GM19035 (cell line): ENCODE measurements around the gene PTPRN2.
"Not testable (repeated sequence)": the region's sequence is repeated elsewhere in the genome, so short reads cannot be mapped to it uniquely, and the experiment has no call there.

Experiments
- ATAC-seq: cut with Tn5 transposase; IDR thresholded peaks from one replicate; pipeline ENCODE4 v1.9.1; 2021; ENCODE audit not compliant: unreplicated experiment

PTPRN2 gene

GRCh38 chr7:157743781-157744525 lies 843.7 kb downstream of the PTPRN2 start:
- no peak for ATAC-seq

GRCh38 chr7:157740251-157740798 lies 847.3 kb downstream of the PTPRN2 start:
- ATAC-seq, result no peak

DNA sequence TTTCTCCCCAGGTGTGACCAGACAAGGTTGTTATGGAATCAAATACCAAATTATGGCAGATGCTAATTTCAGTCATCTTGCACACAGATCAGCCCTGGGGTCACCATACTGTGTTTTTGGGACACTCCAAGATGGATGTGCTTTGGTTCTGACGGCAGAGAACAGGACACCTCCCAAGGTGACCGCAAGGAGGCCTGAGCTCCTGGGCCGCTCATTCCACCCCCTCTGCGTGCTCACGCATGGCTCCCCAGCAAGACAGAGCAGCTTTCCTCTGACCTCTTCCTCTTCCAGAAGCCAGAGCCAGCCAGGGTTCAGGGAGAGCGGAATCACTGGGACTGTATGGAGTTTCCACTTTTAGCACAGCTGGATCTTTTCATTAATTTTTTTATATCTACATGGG lies 848.0 kb downstream of the PTPRN2 start:
- no peak for ATAC-seq

DNA sequence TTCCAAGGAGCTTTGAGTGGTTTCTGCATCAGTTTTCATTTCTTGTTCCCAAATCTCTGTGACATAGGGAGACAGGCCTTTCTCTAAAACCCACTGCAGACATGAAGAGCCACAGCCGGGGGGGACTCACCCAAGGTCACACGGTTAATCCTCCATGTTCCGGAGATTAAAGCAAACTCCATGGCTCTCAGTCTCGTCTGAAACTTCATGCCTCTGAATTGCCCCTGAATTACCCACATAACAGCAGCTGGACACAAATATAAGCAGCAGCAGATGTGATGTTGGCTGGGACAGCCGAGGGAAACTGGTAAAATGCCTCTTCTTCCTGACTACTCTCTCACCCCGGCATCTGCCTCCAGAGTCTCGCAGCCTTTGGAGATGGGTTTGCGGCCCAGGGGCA lies 848.6 kb downstream of the PTPRN2 start:
- no peak for ATAC-seq

DNA sequence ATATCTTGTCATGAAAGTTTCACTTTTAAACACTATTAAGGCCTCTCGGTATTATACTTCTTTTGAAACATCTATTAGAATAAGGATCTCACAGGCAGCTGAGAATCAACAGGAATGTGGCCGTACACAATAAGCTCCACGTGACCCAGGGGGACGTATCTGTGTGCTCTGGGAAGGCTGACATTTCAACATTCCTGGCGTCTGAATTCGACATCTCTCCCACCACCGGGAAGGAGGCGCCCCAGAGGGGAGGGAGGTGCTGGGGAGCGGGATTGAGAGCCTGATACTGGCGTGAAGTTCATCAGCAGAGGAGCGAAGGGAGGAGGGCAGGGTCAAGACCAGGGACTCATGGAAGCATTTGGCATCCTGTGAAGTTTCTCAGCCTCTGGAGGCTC lies 849.6 kb downstream of the PTPRN2 start:
- no peak for ATAC-seq

- ATAC-seq, result no peak
Observed at GRCh38 chr7:157737151-157738065, 850.2 kb downstream of the PTPRN2 start.

DNA sequence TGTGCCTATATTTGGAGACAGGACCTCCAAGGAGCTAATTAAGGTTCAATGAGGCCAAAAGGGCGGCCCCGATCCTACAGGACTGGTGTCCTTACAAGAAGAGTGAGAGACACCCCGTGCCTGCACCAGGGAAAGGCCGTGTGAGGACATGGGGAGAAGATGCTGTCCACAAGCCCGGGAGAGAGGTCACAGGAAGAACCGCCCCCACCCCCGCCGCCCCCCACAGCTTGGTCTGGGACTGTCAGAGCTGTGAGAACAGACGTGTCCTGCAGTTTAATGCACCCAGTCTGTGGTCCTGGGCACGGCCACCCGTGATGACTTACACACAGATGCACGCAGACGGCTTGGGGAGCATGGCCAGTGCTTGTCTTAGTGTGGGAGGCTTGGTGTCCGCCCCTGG lies 851.3 kb downstream of the PTPRN2 start:
- no peak for ATAC-seq

DNA sequence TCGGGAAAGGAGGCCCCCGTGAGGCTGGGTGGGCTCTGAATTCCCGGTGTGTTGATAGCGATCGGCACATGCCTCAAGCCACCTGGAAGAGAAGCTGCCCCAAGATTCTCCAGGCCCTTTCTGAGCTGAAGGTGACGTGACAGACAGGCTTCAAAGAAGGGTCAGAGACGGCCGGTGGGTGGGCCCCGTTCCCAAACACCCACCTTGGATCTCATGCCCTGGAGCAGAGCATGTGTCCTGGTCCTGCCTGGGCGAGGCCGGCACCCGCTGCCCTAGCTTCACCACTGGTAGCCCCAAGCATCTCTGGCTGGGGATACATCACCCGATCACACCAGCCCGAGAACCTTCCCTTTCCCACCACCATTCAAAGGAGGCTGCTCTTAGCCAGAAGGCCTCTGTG lies 851.8 kb downstream of the PTPRN2 start:
- ATAC-seq, result no peak

DNA sequence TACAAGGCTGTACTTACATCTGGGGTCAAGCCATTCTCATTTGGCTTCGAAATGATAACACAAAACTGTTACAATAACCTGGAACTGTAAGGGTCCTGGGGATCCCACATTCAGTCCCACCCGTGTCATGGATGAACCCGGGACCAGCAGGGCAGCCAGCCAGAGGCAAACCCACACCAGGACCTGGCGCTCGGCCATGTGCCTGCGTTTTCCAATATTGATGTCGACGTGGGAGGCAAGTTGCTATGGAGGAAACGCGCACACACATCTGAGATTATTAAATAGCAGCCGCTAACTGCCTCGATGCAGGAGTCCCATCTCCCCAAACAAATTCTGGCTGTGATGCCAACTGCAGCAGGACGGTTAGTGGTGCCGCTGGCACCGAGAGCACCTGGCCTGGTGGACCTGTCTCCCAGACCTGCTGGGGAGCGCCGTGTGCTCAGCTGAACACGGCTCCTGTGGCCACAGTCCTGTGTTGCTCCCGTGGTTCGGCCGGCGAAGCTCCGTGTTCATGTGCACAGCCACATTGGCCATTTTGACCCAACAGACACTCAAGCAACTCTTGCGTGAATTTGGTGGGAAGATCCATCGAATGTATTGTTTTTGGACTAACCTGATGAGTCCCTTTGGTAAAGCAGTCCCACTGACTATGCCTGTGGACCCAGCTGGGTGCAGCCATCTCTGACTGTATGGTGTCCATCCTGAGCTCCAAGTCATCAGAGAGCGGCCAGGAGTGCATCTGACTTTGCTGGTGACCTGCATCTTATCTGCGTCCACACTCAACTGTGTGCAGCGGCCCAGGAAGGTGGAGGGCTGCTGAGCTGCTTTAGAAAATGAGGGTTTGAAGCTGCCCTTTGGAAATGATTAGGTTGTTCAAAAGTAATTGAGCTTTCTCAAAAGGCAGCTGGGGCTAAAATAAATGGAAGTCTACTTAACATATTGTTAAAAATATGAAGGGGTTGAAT lies 852.7 kb downstream of the PTPRN2 start:
- no peak for ATAC-seq

DNA sequence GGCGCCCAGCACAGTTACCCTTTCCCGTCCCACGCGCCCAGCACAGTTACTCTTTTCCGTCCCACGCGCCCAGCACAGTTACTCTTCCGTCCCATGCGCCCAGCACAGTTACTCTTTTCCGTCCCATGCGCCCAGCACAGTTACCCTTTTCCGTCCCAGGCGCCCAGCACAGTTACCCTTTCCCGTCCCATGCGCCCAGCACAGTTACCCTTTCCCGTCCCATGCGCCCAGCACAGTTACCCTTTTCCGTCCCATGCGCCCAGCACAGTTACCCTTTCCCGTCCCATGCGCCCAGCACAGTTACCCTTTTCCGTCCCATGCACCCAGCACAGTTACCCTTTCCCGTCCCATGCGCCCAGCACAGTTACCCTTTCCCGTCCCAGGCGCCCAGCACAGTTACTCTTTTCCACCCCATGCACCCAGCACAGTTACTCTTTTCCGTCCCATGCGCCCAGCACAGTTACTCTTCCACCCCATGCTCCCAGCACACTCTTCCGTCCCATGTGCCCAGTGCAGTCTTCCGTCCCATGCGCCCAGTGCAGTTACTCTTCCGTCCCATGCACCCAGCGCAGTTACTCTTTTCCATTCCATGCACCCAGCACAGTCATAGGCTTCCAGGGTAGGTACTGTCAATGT lies 853.7 kb downstream of the PTPRN2 start:
- not testable (repeated sequence) for ATAC-seq

DNA sequence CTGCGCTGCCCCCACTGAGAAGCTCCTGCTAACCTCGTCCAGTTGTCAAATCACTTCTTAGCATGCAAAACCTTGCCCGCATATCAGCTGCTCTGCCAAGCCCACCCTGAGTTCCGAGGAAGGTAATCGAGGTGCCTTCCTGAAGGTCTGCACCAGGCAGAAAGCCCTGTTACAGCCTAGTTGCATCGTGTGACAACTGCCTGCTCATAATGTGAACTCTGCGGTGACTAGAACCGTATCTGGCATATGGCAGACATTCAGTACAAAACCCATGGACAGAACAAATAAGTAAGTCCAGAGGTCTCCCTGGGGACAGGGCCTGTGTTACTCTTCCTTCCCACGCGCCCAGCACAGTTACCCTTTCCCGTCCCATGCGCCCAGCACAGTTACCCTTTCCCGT lies 856.5 kb downstream of the PTPRN2 start:
- ATAC-seq, result no peak

DNA sequence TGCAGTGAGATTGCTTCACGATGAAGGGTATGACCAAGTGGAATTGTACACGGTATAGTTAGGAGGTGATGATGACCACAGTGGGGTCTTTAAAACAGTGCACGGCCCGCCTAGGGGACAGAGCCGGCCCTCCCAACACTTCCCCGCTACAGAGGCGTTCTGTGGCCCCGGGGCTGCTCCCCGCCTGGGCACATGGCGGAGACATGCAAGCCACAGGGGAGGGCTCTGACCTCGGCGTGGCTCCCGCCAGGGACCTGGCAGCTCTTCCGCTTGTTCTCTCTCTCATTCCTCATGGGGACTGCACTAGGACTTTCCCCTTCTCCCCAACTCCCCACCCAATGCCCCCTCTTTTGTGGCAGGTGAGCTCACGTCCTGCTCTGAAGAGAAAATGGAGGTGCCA lies 857.0 kb downstream of the PTPRN2 start:
- no peak for ATAC-seq

- ATAC-seq, result no peak
Observed at GRCh38 chr7:157729566-157729965, 858.1 kb downstream of the PTPRN2 start.

DNA sequence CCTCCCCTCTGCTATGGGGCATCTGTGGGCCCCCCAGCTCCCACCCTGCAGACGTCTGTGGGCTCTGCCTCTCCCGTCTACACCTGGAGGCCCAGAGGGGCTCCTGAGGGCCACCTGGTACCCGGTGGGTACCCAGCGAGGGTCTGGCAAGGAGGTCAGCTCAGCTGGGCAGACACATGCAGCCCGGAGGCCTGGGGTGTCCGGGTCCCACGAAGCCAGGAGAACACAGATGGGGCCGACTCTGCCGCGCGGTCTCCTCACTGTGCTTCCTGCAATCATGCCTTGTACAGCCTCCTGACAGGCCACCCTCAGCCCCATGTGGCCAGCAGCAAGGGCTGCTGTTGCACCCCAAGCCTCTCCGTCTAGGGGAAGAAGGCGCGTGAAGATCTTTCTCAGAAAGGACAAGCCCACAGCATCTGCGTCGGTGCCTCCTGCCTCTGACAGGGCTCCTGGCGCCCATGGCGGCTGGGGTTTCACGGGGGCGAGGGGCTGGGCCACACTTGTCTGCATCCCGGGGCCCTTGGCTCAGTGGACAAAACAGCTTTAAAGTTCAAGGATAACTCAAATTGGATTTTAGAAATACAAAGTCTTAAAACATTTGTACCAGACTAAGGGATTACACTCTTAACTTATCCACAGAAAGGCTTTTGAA lies 859.5 kb downstream of the PTPRN2 start:
- ATAC-seq, result no peak

- ATAC-seq, result no peak
Observed at GRCh38 chr7:157726764-157727163, 860.9 kb downstream of the PTPRN2 start.

DNA sequence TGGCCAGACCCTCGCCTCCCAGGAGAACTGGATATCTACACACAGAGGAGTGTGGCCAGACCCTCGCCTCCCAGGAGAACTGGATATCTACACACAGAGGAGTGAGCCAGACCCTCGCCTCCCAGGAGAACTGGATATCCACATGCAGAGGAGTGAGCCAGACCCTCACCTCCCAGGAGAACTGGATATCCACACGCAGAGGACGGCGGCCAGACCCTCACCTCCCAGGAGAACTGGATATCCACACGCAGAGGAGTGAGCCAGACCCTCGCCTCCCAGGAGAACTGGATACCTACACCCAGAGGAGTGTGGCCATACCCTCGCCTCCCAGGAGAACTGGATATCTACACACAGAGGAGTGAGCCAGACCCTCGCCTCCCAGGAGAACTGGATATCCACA lies 862.3 kb downstream of the PTPRN2 start:
- not testable (repeated sequence) for ATAC-seq

DNA sequence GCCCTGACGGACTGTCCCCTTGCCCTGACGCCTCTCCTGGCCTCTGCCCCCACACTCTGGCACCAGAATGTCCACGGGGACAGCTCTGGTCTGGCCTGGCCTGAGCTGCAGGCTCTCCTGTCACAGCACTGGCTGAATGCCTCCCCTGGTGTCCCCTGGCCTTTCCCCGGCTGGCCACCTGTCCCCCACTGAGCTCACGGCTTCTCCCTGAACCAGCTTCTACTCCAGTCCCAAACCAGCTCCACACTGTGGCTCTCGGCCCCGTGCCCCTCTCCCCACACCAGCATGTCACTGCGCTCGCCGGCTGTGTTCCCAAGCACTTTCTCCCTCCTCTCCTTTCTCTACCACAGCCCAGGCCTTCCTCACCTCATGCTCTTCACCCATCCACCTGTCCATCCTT lies 864.4 kb downstream of the PTPRN2 start:
- no peak for ATAC-seq

DNA sequence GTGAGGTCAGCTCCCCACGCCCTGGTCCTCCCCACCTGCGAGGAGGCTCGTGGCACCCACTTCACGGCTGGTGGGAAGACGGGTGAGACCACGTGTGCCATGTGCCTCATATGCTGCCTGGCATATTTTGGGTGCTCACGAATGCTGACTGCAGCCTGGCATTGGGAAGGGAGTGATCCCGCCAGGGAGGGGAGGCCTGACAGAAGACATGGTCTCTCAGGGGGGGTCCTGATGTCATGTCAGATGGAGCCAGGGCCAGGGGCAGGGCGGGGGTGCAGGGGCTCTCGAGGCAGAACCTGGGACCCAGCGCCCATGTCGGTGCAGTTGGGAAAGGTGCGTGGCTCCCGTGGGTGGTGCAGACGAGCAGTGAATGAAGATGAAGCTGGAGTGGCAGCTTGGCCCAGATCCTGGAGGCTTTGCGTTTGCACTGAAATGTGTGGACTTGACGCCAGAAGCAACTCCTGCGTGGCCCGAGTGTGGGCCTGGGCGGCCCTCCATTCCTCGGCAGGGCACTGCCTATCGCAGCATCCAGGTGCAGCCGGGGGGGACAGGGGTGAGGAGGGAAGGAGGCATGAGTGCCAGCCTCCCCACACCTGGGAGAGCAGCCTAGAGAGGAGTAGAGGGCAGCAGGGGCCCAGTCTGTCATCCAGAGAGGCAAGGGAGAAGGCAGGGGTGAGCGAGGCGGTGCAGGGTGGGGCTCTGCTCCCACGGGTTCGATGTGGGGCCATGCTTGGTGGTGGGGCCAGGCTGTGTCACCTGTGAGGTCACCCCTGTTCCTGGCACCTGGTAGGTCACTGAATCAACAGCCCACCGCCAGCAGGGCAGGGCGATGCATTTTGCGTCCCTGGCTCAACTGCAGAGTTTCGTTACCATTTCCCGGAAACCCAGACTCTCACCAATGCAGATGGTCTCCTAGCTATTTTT lies 865.2 kb downstream of the PTPRN2 start:
- no peak for ATAC-seq
